ENCODE results near the gene FXN. TPM values are rescaled to one million over a fixed set of nuclear protein-coding genes. Genes with fewer than 3 reads are reported as not detected.
A peak's percentile ranks its signal among the peaks of the same experiment; 100 is the strongest.

The FXN gene
- total RNA-seq, 2 experiments from 2014 or later, result 12.2 to 12.9 TPM

- ATAC-seq (ENCODE audit: poor library complexity), result peak; percentile 56
- Mint-ChIP-seq H3K9me3 (no peaks in the 10 kb centered on the region), H3K4me3 (peak overlapping the region; percentile 97), H3K4me1 (ENCODE audit: low read depth) (peaks cover 13% of the 10 kb centered on the region), H3K36me3 (ENCODE audit: low read depth) (peaks cover 6% of the 10 kb centered on the region), H3K27ac (peak overlapping the region; percentile 74), H3K27me3 (no peaks in the 10 kb centered on the region)
- POLR2A ChIA-PET, result interaction anchor here (0.5 to 1.9 kb wide), 10 partner anchors 11 to 342 kb away, joined by 3 to 6 read pairs (median 4); a partner anchor contains a TSS
- H3K4me3 ChIP-seq (ENCODE audit: low read length), result peak overlapping the region; percentile 84
- H3K4me1 ChIP-seq (ENCODE audit: insufficient read depth, low read length), result peaks cover 14% of the 10 kb centered on the region
- intact Hi-C loops (cut with DNase I, micrococcal nuclease), result no loop called here
- no peaks in the 10 kb centered on the region for H3K27me3 ChIP-seq (ENCODE audit: control insufficient read depth in 1 of 2, insufficient read depth in 2 of 2, low read length in 2 of 2)
- CTCF ChIA-PET, result interaction anchor here (2.0 kb wide), 1 partner anchor 72 kb away, joined by 4 read pairs; no protein-coding TSS in a partner anchor
- H3K27ac ChIP-seq (ENCODE audit: low read depth in 1 of 2, low read length in 2 of 2), result peak overlapping the region in 1 of 2 donors; percentile 13
- no peaks in the 10 kb centered on the region for H3K36me3 ChIP-seq (ENCODE audit: insufficient read depth, low read length)
- no peak for TF ChIP-seq CTCF (IDR thresholded peaks at IDR 0.05)
- peak in 12 of 14 experiments; percentile 3 to 47 (median 18) for DNase-seq
- H3K9me3 ChIP-seq (ENCODE audit: control insufficient read depth in 1 of 2, insufficient read depth in 1 of 2, low read length in 2 of 2), result no peaks in the 10 kb centered on the region
These were observed 85.9 kb downstream of the FXN start for GRCh38 chr9:69121155-69122081.

GRCh38 chr9:69122082-69122548, 86.6 kb downstream of the FXN start:
- Histone ChIP-seq H3K36me3 (ENCODE audit: insufficient read depth, low read length) (no peaks in the 10 kb centered on the region), H3K4me1 (ENCODE audit: insufficient read depth, low read length) (peaks cover 14% of the 10 kb centered on the region), H3K9me3 (ENCODE audit: control insufficient read depth in 1 of 2, insufficient read depth in 1 of 2, low read length in 2 of 2) (no peaks in the 10 kb centered on the region), H3K4me3 (ENCODE audit: low read length) (peak overlapping the region; percentile 84), H3K27ac (ENCODE audit: low read depth in 1 of 2, low read length in 2 of 2) (peak overlapping the region in 1 of 2 donors; percentile 13), H3K27me3 (ENCODE audit: control insufficient read depth in 1 of 2, insufficient read depth in 2 of 2, low read length in 2 of 2) (no peaks in the 10 kb centered on the region)
- intact Hi-C loops (cut with DNase I, micrococcal nuclease), result no loop called here
- ChIA-PET POLR2A (interaction anchor here (0.7 to 1.9 kb wide), 9 partner anchors 10 to 342 kb away, joined by 3 to 6 read pairs (median 3); a partner anchor contains a TSS), CTCF (interaction anchor here (2.0 kb wide), 1 partner anchor 71 kb away, joined by 4 read pairs; no protein-coding TSS in a partner anchor)
- H3K36me3 Mint-ChIP-seq (ENCODE audit: low read depth), result peaks cover 6% of the 10 kb centered on the region
- TF ChIP-seq CTCF (IDR thresholded peaks at IDR 0.05), result no peak
- peaks cover 13% of the 10 kb centered on the region for H3K4me1 Mint-ChIP-seq (ENCODE audit: low read depth)
- no peaks in the 10 kb centered on the region for H3K9me3 Mint-ChIP-seq
- H3K4me3 Mint-ChIP-seq, result peak overlapping the region; percentile 97
- DNase-seq, result peak in 12 of 14 experiments; percentile 13 to 68 (median 37)
- H3K27me3 Mint-ChIP-seq, result no peaks in the 10 kb centered on the region
- peak overlapping the region; percentile 74 for H3K27ac Mint-ChIP-seq
- peak; percentile 77 for ATAC-seq (ENCODE audit: poor library complexity)

GRCh38 chr9:69122549-69123141, 87.1 kb downstream of the FXN start:
- ATAC-seq (ENCODE audit: poor library complexity) (peak; percentile 28), DNase-seq (peak in 2 of 14 experiments; percentile 8 to 11)
- TF ChIP-seq CTCF (IDR thresholded peaks at IDR 0.05), result no peak
- no peaks in the 10 kb centered on the region for H3K36me3 ChIP-seq (ENCODE audit: insufficient read depth, low read length)
- peaks cover 14% of the 10 kb centered on the region for H3K4me1 ChIP-seq (ENCODE audit: insufficient read depth, low read length)
- no peaks in the 10 kb centered on the region for H3K27me3 ChIP-seq (ENCODE audit: control insufficient read depth in 1 of 2, insufficient read depth in 2 of 2, low read length in 2 of 2)
- ChIA-PET POLR2A (interaction anchor here (0.7 to 1.9 kb wide), 9 partner anchors 9 to 343 kb away, joined by 3 to 6 read pairs (median 3); a partner anchor contains a TSS), CTCF (interaction anchor here (2.0 kb wide), 1 partner anchor 71 kb away, joined by 4 read pairs; no protein-coding TSS in a partner anchor)
- H3K9me3 ChIP-seq (ENCODE audit: control insufficient read depth in 1 of 2, insufficient read depth in 1 of 2, low read length in 2 of 2), result no peaks in the 10 kb centered on the region
- intact Hi-C loops (cut with DNase I, micrococcal nuclease), result no loop called here
- Mint-ChIP-seq H3K36me3 (ENCODE audit: low read depth) (peaks cover 6% of the 10 kb centered on the region), H3K4me1 (ENCODE audit: low read depth) (peaks cover 13% of the 10 kb centered on the region), H3K27ac (peak overlapping the region; percentile 74), H3K4me3 (peak overlapping the region; percentile 97), H3K27me3 (no peaks in the 10 kb centered on the region), H3K9me3 (no peaks in the 10 kb centered on the region)
- no peak overlapping the region for H3K27ac ChIP-seq (ENCODE audit: low read depth in 1 of 2, low read length in 2 of 2)
- peak overlapping the region; percentile 84 for H3K4me3 ChIP-seq (ENCODE audit: low read length)

All from CD4-positive, alpha-beta T cell (primary cell).